GM18507 (cell line): Measurements from ENCODE around the gene ZNF891.

Experiments used
- DNase-seq: peaks from one replicate; pipeline ENCODE4 v3.0.0; 2011; ENCODE audit warnings: low read depth; ENCODE audit not compliant: insufficient read length; ENCODE audit errors: extremely low spot score
- FAIRE-seq: peaks from 2 replicates; lab custom pipeline; 2011; peaks lifted over from hg19 to GRCh38; lab: Jason Lieb, UNC

Gene ZNF891

GRCh38 chr12:133130038-133130807 is at the start of gene ZNF891, which contains the start of gene ZNF10:
ZNF891 (minus strand) TSS chr12:133130274; CDS start chr12:133121918, 8,356 bp downstream.
ZNF10 (plus strand) TSS chr12:133130627; CDS start chr12:133144493, 13,866 bp downstream.
- DNase-seq (peak; percentile 57), FAIRE-seq (peak; percentile 94)

- DNase-seq: no peak
- no peak for FAIRE-seq
Measured at GRCh38 chr12:133174901-133175300, 44.8 kb upstream of the ZNF891 start.

GRCh38 chr12:133172491-133172890 is 42.4 kb upstream of the ZNF891 start:
- DNase-seq (no peak), FAIRE-seq (no peak)

- DNase-seq (no peak), FAIRE-seq (no peak)
Measured at GRCh38 chr12:133165776-133166175, 35.7 kb upstream of the ZNF891 start.

- FAIRE-seq (no peak), DNase-seq (no peak)
Measured at GRCh38 chr12:133156125-133156690, 26.1 kb upstream of the ZNF891 start.

- no peak for DNase-seq
Measured at GRCh38 chr12:133145981-133146380, 15.9 kb upstream of the ZNF891 start.

GRCh38 chr12:133135747-133136146 is 5.7 kb upstream of the ZNF891 start:
- DNase-seq (no peak), FAIRE-seq (no peak)

More at GRCh38 chr12:133145981-133146380, 15.9 kb upstream of the ZNF891 start:
- FAIRE-seq: no peak

- FAIRE-seq (no peak), DNase-seq (no peak)
Measured at GRCh38 chr12:133130808-133131128, 694 bp upstream of the ZNF891 start.

GRCh38 chr12:133129368-133130037 is 571 bp downstream of the ZNF891 start:
- FAIRE-seq: no peak
- DNase-seq: no peak

- no peak for FAIRE-seq
- DNase-seq: no peak
Measured at GRCh38 chr12:133124674-133125073, 5.4 kb downstream of the ZNF891 start.

- no peak for DNase-seq
- FAIRE-seq: no peak
Measured at GRCh38 chr12:133120385-133121191, 9.5 kb downstream of the ZNF891 start.

GRCh38 chr12:133108150-133108549 is 21.9 kb downstream of the ZNF891 start:
- DNase-seq (no peak), FAIRE-seq (no peak)

- no peak for DNase-seq
- FAIRE-seq: no peak
Measured at GRCh38 chr12:133107121-133107520, 23.0 kb downstream of the ZNF891 start.

GRCh38 chr12:133106253-133106652 is 23.8 kb downstream of the ZNF891 start:
- DNase-seq (no peak), FAIRE-seq (no peak)

GRCh38 chr12:133105620-133106019 is 24.5 kb downstream of the ZNF891 start:
- FAIRE-seq (no peak), DNase-seq (no peak)

GRCh38 chr12:133083345-133083744 is 46.7 kb downstream of the ZNF891 start:
- FAIRE-seq (no peak), DNase-seq (no peak)

- no peak for FAIRE-seq
Measured at GRCh38 chr12:133081159-133081780, 48.8 kb downstream of the ZNF891 start.

GRCh38 chr12:133080368-133081158 is 49.5 kb downstream of the ZNF891 start, which contains the start of gene ZNF140:
ZNF140 (plus strand) TSS chr12:133080923; CDS start chr12:133081321, 398 bp downstream.
- DNase-seq: peak; percentile 58
- no peak for FAIRE-seq

More at GRCh38 chr12:133081159-133081780, 48.8 kb downstream of the ZNF891 start:
- no peak for DNase-seq

GRCh38 chr12:133080026-133080367 is 50.1 kb downstream of the ZNF891 start:
- peak; percentile 55 for DNase-seq
- FAIRE-seq: peak; percentile 97
